ENCODE measurements around the gene ADAM10. TPM values are rescaled to one million over a fixed set of nuclear protein-coding genes. Genes with fewer than 3 reads are reported as not detected.
A peak's percentile ranks its signal among the peaks of the same experiment; 100 is the strongest.

ADAM10 gene
- total and polyA plus RNA-seq, 2 donors (not counting 1 experiment from before 2014, with no cell fraction given), result 18.8 to 138 TPM

DNA sequence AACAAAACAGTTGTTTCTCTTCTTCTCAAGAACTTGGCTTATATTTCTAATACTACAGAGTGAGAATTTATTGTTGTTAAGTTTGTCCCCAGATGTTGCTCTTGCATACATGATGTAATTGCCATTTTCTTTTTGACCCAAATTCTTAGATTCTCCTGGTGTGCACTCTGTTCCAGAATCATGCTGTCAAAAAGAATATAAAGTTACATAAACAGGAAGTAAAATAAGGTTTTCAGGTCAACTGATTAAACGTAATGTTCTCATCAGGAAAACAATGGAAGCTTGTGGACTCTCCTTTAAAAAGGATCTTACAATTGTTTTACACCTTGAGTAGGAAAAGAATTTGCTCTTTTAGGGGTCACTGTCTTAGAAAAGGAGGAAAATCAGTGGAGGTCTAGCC lies 121.8 kb downstream of the ADAM10 start:
- peak overlapping the region; percentile 80 for H3K27ac Mint-ChIP-seq
- Histone ChIP-seq H2AFZ (ENCODE audit: insufficient read depth, low read depth, low read length, poor library complexity, severe bottlenecking) (peak overlapping the region; percentile 52), H3K27me3 (replicated peaks in 1 of 4; ENCODE audit: control extremely low read depth in 1 of 4, control insufficient read depth in 3 of 4, insufficient read depth in 4 of 4, low read length in 3 of 4) (no peaks in the 10 kb centered on the region), H3K4me2 (replicated peaks; ENCODE audit: low read depth, low read length, poor library complexity, severe bottlenecking) (peak overlapping the region; percentile 68), H3K36me3 (replicated peaks in 1 of 2; ENCODE audit: control extremely low read depth in 1 of 2, control insufficient read depth in 1 of 2, extremely low read depth in 1 of 2, insufficient read depth in 2 of 2, low read length in 1 of 2) (peaks cover 18 to 24% of the 10 kb centered on the region in 2 experiments), H3K9me3 (ENCODE audit: control extremely low read depth in 1 of 3, control insufficient read depth in 2 of 3, insufficient read depth in 1 of 3, low read length in 2 of 3) (peaks cover 0 to 4% (median 1%) of the 10 kb centered on the region in 3 donors), H3K27ac (ENCODE audit: low read length in 2 of 2) (peak overlapping the region; percentile 15 to 74), H4K20me1 (ENCODE audit: control insufficient read depth, insufficient read depth, low read length, poor library complexity, severe bottlenecking) (no peaks in the 10 kb centered on the region), H3K9ac (ENCODE audit: low read length) (peak overlapping the region; percentile 52), H3K4me1 (ENCODE audit: control insufficient read depth in 2 of 2, insufficient read depth in 2 of 2, low read length in 2 of 2) (peaks cover 7 to 11% of the 10 kb centered on the region in 2 donors), H3K79me2 (ENCODE audit: control insufficient read depth, insufficient read depth, low read length) (peaks cover 9% of the 10 kb centered on the region), H3K4me3 (ENCODE audit: control extremely low read depth in 1 of 5, extremely low read depth in 1 of 5, insufficient read depth in 1 of 5, low read depth in 2 of 5, low read length in 4 of 5) (no peak overlapping the region)
- ChIA-PET CTCF (no interaction called here), POLR2A (no interaction called here)
- intact Hi-C loops (cut with micrococcal nuclease), result loop anchor here (2.0 kb wide), 1 partner anchor 143 kb away; the partner anchor contains the start of gene MINDY2
- TF ChIP-seq, protein P1, sequence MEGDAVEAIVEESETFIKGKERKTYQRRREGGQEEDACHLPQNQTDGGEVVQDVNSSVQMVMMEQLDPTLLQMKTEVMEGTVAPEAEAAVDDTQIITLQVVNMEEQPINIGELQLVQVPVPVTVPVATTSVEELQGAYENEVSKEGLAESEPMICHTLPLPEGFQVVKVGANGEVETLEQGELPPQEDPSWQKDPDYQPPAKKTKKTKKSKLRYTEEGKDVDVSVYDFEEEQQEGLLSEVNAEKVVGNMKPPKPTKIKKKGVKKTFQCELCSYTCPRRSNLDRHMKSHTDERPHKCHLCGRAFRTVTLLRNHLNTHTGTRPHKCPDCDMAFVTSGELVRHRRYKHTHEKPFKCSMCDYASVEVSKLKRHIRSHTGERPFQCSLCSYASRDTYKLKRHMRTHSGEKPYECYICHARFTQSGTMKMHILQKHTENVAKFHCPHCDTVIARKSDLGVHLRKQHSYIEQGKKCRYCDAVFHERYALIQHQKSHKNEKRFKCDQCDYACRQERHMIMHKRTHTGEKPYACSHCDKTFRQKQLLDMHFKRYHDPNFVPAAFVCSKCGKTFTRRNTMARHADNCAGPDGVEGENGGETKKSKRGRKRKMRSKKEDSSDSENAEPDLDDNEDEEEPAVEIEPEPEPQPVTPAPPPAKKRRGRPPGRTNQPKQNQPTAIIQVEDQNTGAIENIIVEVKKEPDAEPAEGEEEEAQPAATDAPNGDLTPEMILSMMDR (IDR thresholded peaks at IDR 0.05), result no peak
- TF ChIP-seq EZH2 (IDR thresholded peaks at IDR 0.05; ENCODE audit: borderline replicate concordance, insufficient read depth, low read depth, low read length, poor library complexity, severe bottlenecking), result no peak
- H3K9me3 Mint-ChIP-seq (ENCODE audit: insufficient read depth), result peaks cover 2% of the 10 kb centered on the region
- WGBS (ENCODE audit: insufficient coverage), result no CpG with 5 or more reads among the region's 1 CpG
- H3K4me3 Mint-ChIP-seq, result peak overlapping the region; percentile 84
- no peak for DNase-seq
- H3K4me1 Mint-ChIP-seq, result peaks cover 34% of the 10 kb centered on the region
- no peaks in the 10 kb centered on the region for H3K27me3 Mint-ChIP-seq
- ATAC-seq (ENCODE audit: low read depth), result no peak

DNA sequence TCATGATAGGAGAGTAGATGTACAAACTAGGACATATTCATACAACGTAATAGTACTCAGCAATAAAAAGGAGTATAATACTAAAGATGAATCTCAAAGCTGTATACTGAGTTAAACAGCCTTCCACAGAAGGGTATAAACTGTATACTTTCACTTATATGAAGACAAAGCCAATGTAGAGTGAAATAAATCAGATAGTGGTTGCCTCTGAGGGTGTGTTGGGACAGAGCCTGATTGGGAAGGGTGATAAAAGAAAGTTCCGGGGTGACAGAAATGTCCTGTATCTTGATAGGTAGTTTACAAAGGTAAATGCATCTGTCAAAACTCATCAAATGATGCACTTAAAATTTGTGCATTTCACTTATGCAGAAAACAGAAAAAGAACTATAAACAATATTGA lies 122.5 kb downstream of the ADAM10 start:
- CTCF ChIA-PET, result no interaction called here

More for the DNA sequence above, 122.5 kb downstream of the ADAM10 start:
- no peak overlapping the region for H3K4me3 ChIP-seq (ENCODE audit: control extremely low read depth in 1 of 5, extremely low read depth in 1 of 5, insufficient read depth in 1 of 5, low read depth in 2 of 5, low read length in 4 of 5)
- Mint-ChIP-seq H3K27me3 (no peaks in the 10 kb centered on the region), H3K4me1 (peaks cover 34% of the 10 kb centered on the region), H3K9me3 (ENCODE audit: insufficient read depth) (peaks cover 2% of the 10 kb centered on the region), H3K27ac (peak overlapping the region; percentile 54), H3K4me3 (no peak overlapping the region)
- peaks cover 7 to 11% of the 10 kb centered on the region in 2 donors for H3K4me1 ChIP-seq (ENCODE audit: control insufficient read depth in 2 of 2, insufficient read depth in 2 of 2, low read length in 2 of 2)
- H2AFZ ChIP-seq (ENCODE audit: insufficient read depth, low read depth, low read length, poor library complexity, severe bottlenecking), result no peak overlapping the region
- DNase-seq, result no peak
- peaks cover 9% of the 10 kb centered on the region for H3K79me2 ChIP-seq (ENCODE audit: control insufficient read depth, insufficient read depth, low read length)
- peaks cover 0 to 4% (median 1%) of the 10 kb centered on the region in 3 donors for H3K9me3 ChIP-seq (ENCODE audit: control extremely low read depth in 1 of 3, control insufficient read depth in 2 of 3, insufficient read depth in 1 of 3, low read length in 2 of 3)
- peaks cover 18 to 20% of the 10 kb centered on the region in 2 experiments for H3K36me3 ChIP-seq (replicated peaks in 1 of 2; ENCODE audit: control extremely low read depth in 1 of 2, control insufficient read depth in 1 of 2, extremely low read depth in 1 of 2, insufficient read depth in 2 of 2, low read length in 1 of 2)
- no peaks in the 10 kb centered on the region for H4K20me1 ChIP-seq (ENCODE audit: control insufficient read depth, insufficient read depth, low read length, poor library complexity, severe bottlenecking)
- H3K9ac ChIP-seq (ENCODE audit: low read length), result no peak overlapping the region
- no CpG with 5 or more reads among the region's 2 CpGs for WGBS (ENCODE audit: insufficient coverage)
- no peaks in the 10 kb centered on the region for H3K27me3 ChIP-seq (replicated peaks in 1 of 4; ENCODE audit: control extremely low read depth in 1 of 4, control insufficient read depth in 3 of 4, insufficient read depth in 4 of 4, low read length in 3 of 4)
- POLR2A ChIA-PET, result no interaction called here
- H3K27ac ChIP-seq (ENCODE audit: low read length in 2 of 2), result no peak overlapping the region
- TF ChIP-seq, protein P1 (IDR thresholded peaks at IDR 0.05), result no peak
- no peak for TF ChIP-seq EZH2 (IDR thresholded peaks at IDR 0.05; ENCODE audit: borderline replicate concordance, insufficient read depth, low read depth, low read length, poor library complexity, severe bottlenecking)
- no peak overlapping the region for H3K4me2 ChIP-seq (replicated peaks; ENCODE audit: low read depth, low read length, poor library complexity, severe bottlenecking)
- intact Hi-C loops (cut with micrococcal nuclease), result no loop called here
- ATAC-seq (ENCODE audit: low read depth), result no peak
